ENCODE data around the gene GPATCH2. TPM values are rescaled to one million over a fixed set of nuclear protein-coding genes. Genes with fewer than 3 reads are reported as not detected.

GPATCH2 gene
- total and polyA plus RNA-seq, 10 of the 15 experiments (the other 5 are each of a cell fraction or from before 2014, with no cell fraction given) = 3.2 to 12.2 (median 5.4) TPM

GRCh38 chr1:217435204-217435603 lies 195.7 kb downstream of the GPATCH2 start:
- no peaks in the 10 kb centered on the region for H3K4me1 ChIP-seq (ENCODE audit: control insufficient read depth, insufficient read depth, low read length)
- POLR2A ChIA-PET = no interaction called here
- H4K20me1 ChIP-seq (ENCODE audit: control insufficient read depth, insufficient read depth) = no peaks in the 10 kb centered on the region
- 93% methylated on average over 4 of the region's 4 CpGs for WGBS (ENCODE audit: insufficient coverage, insufficient replicate concordance, low lambda C conversion rate, missing lambda C conversion rate)
- no peak overlapping the region for H3K9ac ChIP-seq (ENCODE audit: control insufficient read depth, insufficient read depth, low read length)
- H3K79me2 ChIP-seq (ENCODE audit: control insufficient read depth, insufficient read depth, low read length) = no peaks in the 10 kb centered on the region
- FAIRE-seq (no peak), DNase-seq (ENCODE audit: low read depth, low spot score) (no peak), ATAC-seq (no peak)
- H3K27me3 ChIP-seq (replicated peaks in 1 of 2; ENCODE audit: control insufficient read depth in 2 of 2, insufficient read depth in 2 of 2, low read length in 1 of 2) = no peaks in the 10 kb centered on the region
- no peak overlapping the region for H3K4me3 ChIP-seq
- intact Hi-C loops (cut with micrococcal nuclease; ENCODE audit: unreplicated experiment) = no loop called here
- no peak overlapping the region for H3K27ac ChIP-seq (ENCODE audit: control insufficient read depth, insufficient read depth)
- no peak overlapping the region for H2AFZ ChIP-seq (ENCODE audit: control insufficient read depth, low read depth, low read length)
- BruUV-seq (replicated peaks) = no TSS peak
- in situ Hi-C loops (cut with MboI) = no loop called here
- peaks cover 0 to 3% of the 10 kb centered on the region in 2 experiments; a peak in 1 of 4 replicates for H3K36me3 ChIP-seq (ENCODE audit: control insufficient read depth in 2 of 2, insufficient read depth in 2 of 2, low read length in 1 of 2)
- RAD21 ChIA-PET (ENCODE audit: unreplicated experiment) = no interaction called here
- TF ChIP-seq, protein P1, sequence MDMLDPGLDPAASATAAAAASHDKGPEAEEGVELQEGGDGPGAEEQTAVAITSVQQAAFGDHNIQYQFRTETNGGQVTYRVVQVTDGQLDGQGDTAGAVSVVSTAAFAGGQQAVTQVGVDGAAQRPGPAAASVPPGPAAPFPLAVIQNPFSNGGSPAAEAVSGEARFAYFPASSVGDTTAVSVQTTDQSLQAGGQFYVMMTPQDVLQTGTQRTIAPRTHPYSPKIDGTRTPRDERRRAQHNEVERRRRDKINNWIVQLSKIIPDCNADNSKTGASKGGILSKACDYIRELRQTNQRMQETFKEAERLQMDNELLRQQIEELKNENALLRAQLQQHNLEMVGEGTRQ (IDR thresholded peaks at IDR 0.05; ENCODE audit: borderline replicate concordance, low read depth, low read length) = no peak
- no peak for TF ChIP-seq TCF3 (IDR thresholded peaks at IDR 0.05; ENCODE audit: borderline replicate concordance, insufficient read depth, low read depth, low read length)
- TF ChIP-seq SMARCA5 (IDR thresholded peaks at IDR 0.05) = no peak
- TF ChIP-seq RAD21 (IDR thresholded peaks at IDR 0.05; ENCODE audit: insufficient read depth, low read depth, low read length) = no peak
- no peak for TF ChIP-seq ATF2 (IDR thresholded peaks at IDR 0.05; ENCODE audit: low read length)
- no peak for TF ChIP-seq IRF5 (IDR thresholded peaks at IDR 0.05; ENCODE audit: borderline replicate concordance)
- no peak for TF ChIP-seq RCOR1 (conservative IDR thresholded peaks at IDR 0.05; ENCODE audit: low read depth, low read length)
- TF ChIP-seq YY1 (IDR thresholded peaks at IDR 0.05; ENCODE audit: low read depth, low read length) = no peak
- no peak for TF ChIP-seq MLLT1 (IDR thresholded peaks at IDR 0.05)
- no peak for TF ChIP-seq BACH1 (IDR thresholded peaks at IDR 0.05; ENCODE audit: borderline replicate concordance)
- no peak for TF ChIP-seq CREB1 (IDR thresholded peaks at IDR 0.05; ENCODE audit: low read depth)
- TF ChIP-seq NR2C1 (IDR thresholded peaks at IDR 0.05) = no peak
- no peak for TF ChIP-seq FOXM1 (IDR thresholded peaks at IDR 0.05; ENCODE audit: low read depth, low read length)
- no peak for TF ChIP-seq BCL11A (IDR thresholded peaks at IDR 0.05; ENCODE audit: low read depth, low read length)
- SMC1A ChIA-PET (ENCODE audit: uncharacterized antibody, unreplicated experiment) = no interaction called here
- H3K4me2 ChIP-seq (ENCODE audit: control insufficient read depth, insufficient read depth) = no peak overlapping the region
- CTCF ChIA-PET = no interaction called here
- H3K9me3 ChIP-seq (replicated peaks; ENCODE audit: control insufficient read depth, insufficient read depth, low read length) = no peaks in the 10 kb centered on the region

Data from GM12878 (cell line).